Measurements from ENCODE around the gene SMAD3. TPM values are rescaled to one million over a fixed set of nuclear protein-coding genes. Genes with fewer than 3 reads are reported as not detected.

Gene SMAD3
- total and polyA plus RNA-seq, 10 of the 15 experiments (the other 5 are each of a cell fraction or from before 2014, with no cell fraction given) = 5.6 to 43.2 (median 16.0) TPM

DNA sequence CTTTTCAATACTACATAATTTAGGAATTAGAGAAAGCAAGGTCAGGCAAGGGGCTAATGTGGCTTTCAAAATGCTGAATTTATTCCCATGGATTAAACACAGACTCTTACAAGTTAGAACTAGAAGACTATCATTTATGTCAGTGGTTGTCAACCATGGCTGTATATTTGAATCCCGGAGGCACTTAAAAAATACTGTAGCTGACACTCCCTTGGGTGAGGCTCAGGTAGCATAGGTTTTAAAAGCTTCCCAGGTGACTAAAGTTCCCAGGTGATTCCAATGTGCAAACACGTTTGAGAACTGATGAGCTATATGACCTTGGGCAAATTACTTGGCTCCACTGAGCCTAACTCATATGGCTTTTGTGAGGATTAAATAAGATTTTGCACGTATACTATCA is 159.5 kb downstream of the SMAD3 start:
- Histone ChIP-seq H3K27ac (ENCODE audit: control insufficient read depth, insufficient read depth) (no peak overlapping the region), H3K4me1 (ENCODE audit: control insufficient read depth, insufficient read depth, low read length) (no peaks in the 10 kb centered on the region), H3K79me2 (ENCODE audit: control insufficient read depth, insufficient read depth, low read length) (no peaks in the 10 kb centered on the region), H3K9me3 (replicated peaks; ENCODE audit: control insufficient read depth, insufficient read depth, low read length) (no peaks in the 10 kb centered on the region), H2AFZ (ENCODE audit: control insufficient read depth, low read depth, low read length) (no peak overlapping the region), H3K36me3 (ENCODE audit: control insufficient read depth in 2 of 2, insufficient read depth in 2 of 2, low read length in 1 of 2) (peaks cover 0 to 2% of the 10 kb centered on the region in 2 experiments; a peak in 3 of 4 replicates), H3K4me3 (no peak overlapping the region), H4K20me1 (ENCODE audit: control insufficient read depth, insufficient read depth) (no peaks in the 10 kb centered on the region), H3K9ac (ENCODE audit: control insufficient read depth, insufficient read depth, low read length) (no peak overlapping the region), H3K4me2 (ENCODE audit: control insufficient read depth, insufficient read depth) (no peak overlapping the region), H3K27me3 (replicated peaks in 1 of 2; ENCODE audit: control insufficient read depth in 2 of 2, insufficient read depth in 2 of 2, low read length in 1 of 2) (no peaks in the 10 kb centered on the region)
- TF ChIP-seq, protein P1, sequence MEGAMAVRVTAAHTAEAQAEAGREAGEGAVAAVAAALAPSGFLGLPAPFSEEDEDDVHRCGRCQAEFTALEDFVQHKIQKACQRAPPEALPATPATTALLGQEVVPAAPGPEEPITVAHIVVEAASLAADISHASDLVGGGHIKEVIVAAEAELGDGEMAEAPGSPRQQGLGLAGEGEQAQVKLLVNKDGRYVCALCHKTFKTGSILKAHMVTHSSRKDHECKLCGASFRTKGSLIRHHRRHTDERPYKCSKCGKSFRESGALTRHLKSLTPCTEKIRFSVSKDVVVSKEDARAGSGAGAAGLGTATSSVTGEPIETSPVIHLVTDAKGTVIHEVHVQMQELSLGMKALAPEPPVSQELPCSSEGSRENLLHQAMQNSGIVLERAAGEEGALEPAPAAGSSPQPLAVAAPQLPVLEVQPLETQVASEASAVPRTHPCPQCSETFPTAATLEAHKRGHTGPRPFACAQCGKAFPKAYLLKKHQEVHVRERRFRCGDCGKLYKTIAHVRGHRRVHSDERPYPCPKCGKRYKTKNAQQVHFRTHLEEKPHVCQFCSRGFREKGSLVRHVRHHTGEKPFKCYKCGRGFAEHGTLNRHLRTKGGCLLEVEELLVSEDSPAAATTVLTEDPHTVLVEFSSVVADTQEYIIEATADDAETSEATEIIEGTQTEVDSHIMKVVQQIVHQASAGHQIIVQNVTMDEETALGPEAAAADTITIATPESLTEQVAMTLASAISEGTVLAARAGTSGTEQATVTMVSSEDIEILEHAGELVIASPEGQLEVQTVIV (IDR thresholded peaks at IDR 0.05; ENCODE audit: borderline replicate concordance, partially characterized antibody) = no peak
- TF ChIP-seq, protein P2, sequence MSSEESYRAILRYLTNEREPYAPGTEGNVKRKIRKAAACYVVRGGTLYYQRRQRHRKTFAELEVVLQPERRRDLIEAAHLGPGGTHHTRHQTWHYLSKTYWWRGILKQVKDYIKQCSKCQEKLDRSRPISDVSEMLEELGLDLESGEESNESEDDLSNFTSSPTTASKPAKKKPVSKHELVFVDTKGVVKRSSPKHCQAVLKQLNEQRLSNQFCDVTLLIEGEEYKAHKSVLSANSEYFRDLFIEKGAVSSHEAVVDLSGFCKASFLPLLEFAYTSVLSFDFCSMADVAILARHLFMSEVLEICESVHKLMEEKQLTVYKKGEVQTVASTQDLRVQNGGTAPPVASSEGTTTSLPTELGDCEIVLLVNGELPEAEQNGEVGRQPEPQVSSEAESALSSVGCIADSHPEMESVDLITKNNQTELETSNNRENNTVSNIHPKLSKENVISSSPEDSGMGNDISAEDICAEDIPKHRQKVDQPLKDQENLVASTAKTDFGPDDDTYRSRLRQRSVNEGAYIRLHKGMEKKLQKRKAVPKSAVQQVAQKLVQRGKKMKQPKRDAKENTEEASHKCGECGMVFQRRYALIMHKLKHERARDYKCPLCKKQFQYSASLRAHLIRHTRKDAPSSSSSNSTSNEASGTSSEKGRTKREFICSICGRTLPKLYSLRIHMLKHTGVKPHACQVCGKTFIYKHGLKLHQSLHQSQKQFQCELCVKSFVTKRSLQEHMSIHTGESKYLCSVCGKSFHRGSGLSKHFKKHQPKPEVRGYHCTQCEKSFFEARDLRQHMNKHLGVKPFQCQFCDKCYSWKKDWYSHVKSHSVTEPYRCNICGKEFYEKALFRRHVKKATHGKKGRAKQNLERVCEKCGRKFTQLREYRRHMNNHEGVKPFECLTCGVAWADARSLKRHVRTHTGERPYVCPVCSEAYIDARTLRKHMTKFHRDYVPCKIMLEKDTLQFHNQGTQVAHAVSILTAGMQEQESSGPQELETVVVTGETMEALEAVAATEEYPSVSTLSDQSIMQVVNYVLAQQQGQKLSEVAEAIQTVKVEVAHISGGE (CRISPR knock-in tag; IDR thresholded peaks at IDR 0.05) = no peak
- TF ChIP-seq, protein P3, sequence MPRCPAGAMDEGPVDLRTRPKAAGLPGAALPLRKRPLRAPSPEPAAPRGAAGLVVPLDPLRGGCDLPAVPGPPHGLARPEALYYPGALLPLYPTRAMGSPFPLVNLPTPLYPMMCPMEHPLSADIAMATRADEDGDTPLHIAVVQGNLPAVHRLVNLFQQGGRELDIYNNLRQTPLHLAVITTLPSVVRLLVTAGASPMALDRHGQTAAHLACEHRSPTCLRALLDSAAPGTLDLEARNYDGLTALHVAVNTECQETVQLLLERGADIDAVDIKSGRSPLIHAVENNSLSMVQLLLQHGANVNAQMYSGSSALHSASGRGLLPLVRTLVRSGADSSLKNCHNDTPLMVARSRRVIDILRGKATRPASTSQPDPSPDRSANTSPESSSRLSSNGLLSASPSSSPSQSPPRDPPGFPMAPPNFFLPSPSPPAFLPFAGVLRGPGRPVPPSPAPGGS (IDR thresholded peaks at IDR 0.05; ENCODE audit: borderline replicate concordance, insufficient read depth, low read depth, low read length, poor library complexity, severe bottlenecking) = no peak
- TF ChIP-seq MTA2 (IDR thresholded peaks at IDR 0.05; ENCODE audit: low read depth) (no peak), STAT1 (conservative IDR thresholded peaks at IDR 0.05) (no peak), ZNF274 (IDR thresholded peaks at IDR 0.05; ENCODE audit: insufficient read depth, insufficient read length) (no peak), PAX5 (IDR thresholded peaks at IDR 0.05; ENCODE audit: borderline replicate concordance, low read depth, low read length) (no peak)
- TF ChIP-seq, protein P4, sequence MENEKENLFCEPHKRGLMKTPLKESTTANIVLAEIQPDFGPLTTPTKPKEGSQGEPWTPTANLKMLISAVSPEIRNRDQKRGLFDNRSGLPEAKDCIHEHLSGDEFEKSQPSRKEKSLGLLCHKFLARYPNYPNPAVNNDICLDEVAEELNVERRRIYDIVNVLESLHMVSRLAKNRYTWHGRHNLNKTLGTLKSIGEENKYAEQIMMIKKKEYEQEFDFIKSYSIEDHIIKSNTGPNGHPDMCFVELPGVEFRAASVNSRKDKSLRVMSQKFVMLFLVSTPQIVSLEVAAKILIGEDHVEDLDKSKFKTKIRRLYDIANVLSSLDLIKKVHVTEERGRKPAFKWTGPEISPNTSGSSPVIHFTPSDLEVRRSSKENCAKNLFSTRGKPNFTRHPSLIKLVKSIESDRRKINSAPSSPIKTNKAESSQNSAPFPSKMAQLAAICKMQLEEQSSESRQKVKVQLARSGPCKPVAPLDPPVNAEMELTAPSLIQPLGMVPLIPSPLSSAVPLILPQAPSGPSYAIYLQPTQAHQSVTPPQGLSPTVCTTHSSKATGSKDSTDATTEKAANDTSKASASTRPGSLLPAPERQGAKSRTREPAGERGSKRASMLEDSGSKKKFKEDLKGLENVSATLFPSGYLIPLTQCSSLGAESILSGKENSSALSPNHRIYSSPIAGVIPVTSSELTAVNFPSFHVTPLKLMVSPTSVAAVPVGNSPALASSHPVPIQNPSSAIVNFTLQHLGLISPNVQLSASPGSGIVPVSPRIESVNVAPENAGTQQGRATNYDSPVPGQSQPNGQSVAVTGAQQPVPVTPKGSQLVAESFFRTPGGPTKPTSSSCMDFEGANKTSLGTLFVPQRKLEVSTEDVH (IDR thresholded peaks at IDR 0.05; ENCODE audit: low read depth, partially characterized antibody) = no peak
- RAD21 ChIA-PET (ENCODE audit: unreplicated experiment) = interaction anchor here (0.7 to 1.1 kb wide), 2 partner anchors 105 to 141 kb away, joined by 3 to 4 read pairs; no protein-coding TSS in a partner anchor
- ATAC-seq (no peak), FAIRE-seq (no peak), DNase-seq (ENCODE audit: low read depth, low spot score) (no peak)
- POLR2A ChIA-PET = no interaction called here
- 69% methylated on average over 3 of the region's 3 CpGs for WGBS (ENCODE audit: insufficient coverage, insufficient replicate concordance, low lambda C conversion rate, missing lambda C conversion rate)
- intact Hi-C loops (cut with micrococcal nuclease; ENCODE audit: unreplicated experiment) = no loop called here
- no TSS peak for BruUV-seq (replicated peaks)
- CTCF ChIA-PET = no interaction called here
- SMC1A ChIA-PET (ENCODE audit: uncharacterized antibody, unreplicated experiment) = interaction anchor here (1.1 kb wide), 1 partner anchor 15 kb away, joined by 4 read pairs; no protein-coding TSS in a partner anchor
- in situ Hi-C loops (cut with MboI) = no loop called here
